HG02981 (cell line): ENCODE results near the gene TRIM17.

Experiments used
- ATAC-seq: cut with Tn5 transposase; IDR thresholded peaks from one replicate; pipeline ENCODE4 v1.9.1; 2021; ENCODE audit warnings: mild to moderate bottlenecking, moderate library complexity; ENCODE audit not compliant: unreplicated experiment

Gene TRIM17

GRCh38 chr1:228368801-228369607 lies 47.7 kb downstream of the TRIM17 start:
- ATAC-seq, result no peak

GRCh38 chr1:228367798-228368791 lies 48.6 kb downstream of the TRIM17 start:
- no peak for ATAC-seq

- no peak for ATAC-seq
Measured at GRCh38 chr1:228366866-228367741, 49.6 kb downstream of the TRIM17 start.

- ATAC-seq, result no peak
Measured at GRCh38 chr1:228366062-228366865, 50.4 kb downstream of the TRIM17 start.

GRCh38 chr1:228365271-228366061 lies 51.2 kb downstream of the TRIM17 start:
- no peak for ATAC-seq

GRCh38 chr1:228364706-228365213 lies 51.9 kb downstream of the TRIM17 start:
- no peak for ATAC-seq

GRCh38 chr1:228364068-228364705 lies 52.5 kb downstream of the TRIM17 start:
- ATAC-seq, result no peak

- no peak for ATAC-seq
Measured at GRCh38 chr1:228363686-228364067, 53.0 kb downstream of the TRIM17 start.

GRCh38 chr1:228362884-228363450 lies 53.7 kb downstream of the TRIM17 start:
- ATAC-seq, result no peak

GRCh38 chr1:228362141-228362883 lies 54.3 kb downstream of the TRIM17 start:
- no peak for ATAC-seq

- ATAC-seq, result no peak
Measured at GRCh38 chr1:228361314-228362140, 55.1 kb downstream of the TRIM17 start.

- no peak for ATAC-seq
Measured at GRCh38 chr1:228360533-228361313, 55.9 kb downstream of the TRIM17 start.

GRCh38 chr1:228359613-228360532 lies 56.8 kb downstream of the TRIM17 start:
- ATAC-seq, result no peak

GRCh38 chr1:228358764-228359612 lies 57.7 kb downstream of the TRIM17 start:
- no peak for ATAC-seq
